ENCODE measurements around the gene MMRN1.

GRCh38 chr4:90002441-90003062, 107.9 kb downstream of the MMRN1 start:
- TF ChIP-seq CTCF (IDR thresholded peaks at IDR 0.05; ENCODE audit: insufficient read depth, low read depth, low read length) = no peak
- TF ChIP-seq EZH2 (IDR thresholded peaks at IDR 0.05; ENCODE audit: insufficient read depth, low read length) = no peak
